ENCODE results near the gene GPSM1.
"Not testable (repeated sequence)": the region's sequence is repeated elsewhere in the genome, so short reads cannot be mapped to it uniquely, and the experiment has no call there.

The GPSM1 gene

DNA sequence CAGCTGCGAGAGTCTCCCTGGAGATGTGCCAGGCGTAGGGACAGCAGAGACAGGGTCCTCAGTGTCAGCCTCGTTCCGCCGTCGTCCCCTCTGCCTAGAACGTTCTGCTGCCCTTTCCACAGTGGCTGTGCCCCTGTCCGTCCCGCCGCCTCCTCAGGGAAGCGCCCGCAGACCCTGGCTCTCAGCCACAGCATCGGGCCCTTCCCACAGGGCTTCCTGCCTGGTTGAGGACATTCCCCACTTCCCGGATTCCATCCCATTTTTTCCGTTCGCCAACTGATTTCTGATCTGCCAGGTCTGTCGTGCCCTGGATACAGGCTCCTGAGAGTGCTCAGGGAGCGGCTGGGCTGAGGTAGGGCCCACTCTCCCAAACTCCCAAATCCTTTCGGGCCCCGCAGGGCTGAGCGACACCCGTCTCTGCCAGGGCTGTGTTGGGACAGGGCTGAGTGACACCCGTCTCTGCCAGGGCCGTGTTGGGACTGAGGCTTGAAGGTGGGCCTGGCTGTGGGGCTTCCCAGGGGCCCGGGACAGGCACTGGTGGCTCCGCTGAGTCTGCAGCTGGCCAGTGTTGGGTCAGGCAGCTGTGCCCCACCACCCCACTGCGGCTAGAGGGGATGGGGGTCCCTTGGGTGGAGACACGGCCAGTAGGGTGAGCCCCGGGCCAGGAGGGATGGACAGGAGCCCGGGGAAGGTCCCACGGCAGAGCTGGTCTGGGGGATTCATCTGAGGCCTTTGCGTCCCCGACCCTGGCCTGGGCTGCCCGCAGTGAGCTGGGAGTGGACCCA is 20.3 kb downstream of the GPSM1 start:
- H3K27me3 ChIP-seq (ENCODE audit: insufficient read depth, low read depth): peaks cover 79% of the 10 kb centered on the region
- no peaks in the 10 kb centered on the region for H3K79me2 ChIP-seq (ENCODE audit: insufficient read depth, low read depth)
- no peaks in the 10 kb centered on the region for H4K20me1 ChIP-seq (ENCODE audit: insufficient read depth)
- H2AFZ ChIP-seq (ENCODE audit: low read depth): no peak overlapping the region
- H3K27ac ChIP-seq: no peak overlapping the region
- TF ChIP-seq, protein P1, sequence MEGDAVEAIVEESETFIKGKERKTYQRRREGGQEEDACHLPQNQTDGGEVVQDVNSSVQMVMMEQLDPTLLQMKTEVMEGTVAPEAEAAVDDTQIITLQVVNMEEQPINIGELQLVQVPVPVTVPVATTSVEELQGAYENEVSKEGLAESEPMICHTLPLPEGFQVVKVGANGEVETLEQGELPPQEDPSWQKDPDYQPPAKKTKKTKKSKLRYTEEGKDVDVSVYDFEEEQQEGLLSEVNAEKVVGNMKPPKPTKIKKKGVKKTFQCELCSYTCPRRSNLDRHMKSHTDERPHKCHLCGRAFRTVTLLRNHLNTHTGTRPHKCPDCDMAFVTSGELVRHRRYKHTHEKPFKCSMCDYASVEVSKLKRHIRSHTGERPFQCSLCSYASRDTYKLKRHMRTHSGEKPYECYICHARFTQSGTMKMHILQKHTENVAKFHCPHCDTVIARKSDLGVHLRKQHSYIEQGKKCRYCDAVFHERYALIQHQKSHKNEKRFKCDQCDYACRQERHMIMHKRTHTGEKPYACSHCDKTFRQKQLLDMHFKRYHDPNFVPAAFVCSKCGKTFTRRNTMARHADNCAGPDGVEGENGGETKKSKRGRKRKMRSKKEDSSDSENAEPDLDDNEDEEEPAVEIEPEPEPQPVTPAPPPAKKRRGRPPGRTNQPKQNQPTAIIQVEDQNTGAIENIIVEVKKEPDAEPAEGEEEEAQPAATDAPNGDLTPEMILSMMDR (conservative IDR thresholded peaks at IDR 0.05; ENCODE audit: low read depth, low read length): no peak
- no peak overlapping the region for H3K9ac ChIP-seq
- H3K4me3 ChIP-seq (IDR thresholded peaks at IDR 0.05; ENCODE audit: insufficient read depth, low read depth, low read length): no peak overlapping the region
- H3K4me1 ChIP-seq (ENCODE audit: low read depth, poor library complexity, severe bottlenecking): no peaks in the 10 kb centered on the region
- H3K4me2 ChIP-seq: no peak overlapping the region
- H3K36me3 ChIP-seq (ENCODE audit: insufficient read depth): no peaks in the 10 kb centered on the region

DNA sequence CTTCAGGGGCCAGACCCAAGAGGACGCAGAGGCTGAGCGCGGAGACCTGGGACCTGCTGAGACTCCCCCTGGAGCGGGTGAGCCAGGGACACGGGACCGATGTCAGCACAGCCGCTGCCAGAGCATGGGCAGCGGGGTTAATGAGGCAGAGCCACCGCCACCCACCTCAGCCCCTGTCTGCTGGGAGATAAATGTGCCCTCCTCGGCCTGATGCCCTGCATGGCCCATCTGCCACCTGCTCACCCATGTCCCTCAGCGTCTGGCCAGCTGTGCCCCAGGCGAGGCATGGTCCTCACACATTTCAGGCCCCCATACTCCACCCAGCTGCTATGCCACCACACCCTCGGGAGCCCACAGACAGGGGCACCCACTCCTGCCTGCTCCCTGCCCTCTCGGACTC is 21.4 kb downstream of the GPSM1 start:
- H3K36me3 ChIP-seq (ENCODE audit: insufficient read depth): no peaks in the 10 kb centered on the region
- H3K9ac ChIP-seq: no peak overlapping the region
- no peaks in the 10 kb centered on the region for H4K20me1 ChIP-seq (ENCODE audit: insufficient read depth)
- H3K27ac ChIP-seq: no peak overlapping the region
- peaks cover 86% of the 10 kb centered on the region for H3K27me3 ChIP-seq (ENCODE audit: insufficient read depth, low read depth)
- no peaks in the 10 kb centered on the region for H3K79me2 ChIP-seq (ENCODE audit: insufficient read depth, low read depth)
- H3K4me3 ChIP-seq (IDR thresholded peaks at IDR 0.05; ENCODE audit: insufficient read depth, low read depth, low read length): no peak overlapping the region
- no peak overlapping the region for H2AFZ ChIP-seq (ENCODE audit: low read depth)
- H3K4me2 ChIP-seq: no peak overlapping the region
- H3K4me1 ChIP-seq (ENCODE audit: low read depth, poor library complexity, severe bottlenecking): no peaks in the 10 kb centered on the region
- TF ChIP-seq, protein P1 (conservative IDR thresholded peaks at IDR 0.05; ENCODE audit: low read depth, low read length): no peak

DNA sequence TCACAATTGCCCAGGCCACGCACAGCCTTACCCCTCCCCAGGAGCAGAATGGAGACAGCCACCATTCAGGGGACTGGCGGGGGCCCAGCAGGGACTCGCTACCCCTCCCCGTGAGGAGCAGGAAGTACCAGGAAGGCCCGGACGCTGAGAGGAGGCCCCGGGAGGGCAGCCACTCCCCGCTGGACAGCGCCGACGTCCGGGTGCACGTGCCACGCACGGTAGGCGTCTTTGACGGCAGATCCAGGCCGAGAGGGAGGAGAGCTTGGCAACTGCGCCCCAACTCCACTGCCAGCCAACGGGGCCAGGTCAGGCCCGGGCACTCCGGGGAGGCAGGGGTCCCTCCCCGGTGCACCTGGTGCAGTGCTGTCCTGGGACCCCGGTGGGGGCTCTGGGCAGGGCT is 22.2 kb downstream of the GPSM1 start:
- Histone ChIP-seq H3K27me3 (ENCODE audit: insufficient read depth, low read depth) (peaks cover 91% of the 10 kb centered on the region), H3K4me2 (no peak overlapping the region), H3K79me2 (ENCODE audit: insufficient read depth, low read depth) (no peaks in the 10 kb centered on the region), H3K4me3 (IDR thresholded peaks at IDR 0.05; ENCODE audit: insufficient read depth, low read depth, low read length) (no peak overlapping the region), H4K20me1 (ENCODE audit: insufficient read depth) (no peaks in the 10 kb centered on the region), H3K27ac (no peak overlapping the region), H3K9ac (no peak overlapping the region), H2AFZ (ENCODE audit: low read depth) (no peak overlapping the region), H3K4me1 (ENCODE audit: low read depth, poor library complexity, severe bottlenecking) (no peaks in the 10 kb centered on the region), H3K36me3 (ENCODE audit: insufficient read depth) (no peaks in the 10 kb centered on the region)
- TF ChIP-seq, protein P1 (conservative IDR thresholded peaks at IDR 0.05; ENCODE audit: low read depth, low read length): no peak

DNA sequence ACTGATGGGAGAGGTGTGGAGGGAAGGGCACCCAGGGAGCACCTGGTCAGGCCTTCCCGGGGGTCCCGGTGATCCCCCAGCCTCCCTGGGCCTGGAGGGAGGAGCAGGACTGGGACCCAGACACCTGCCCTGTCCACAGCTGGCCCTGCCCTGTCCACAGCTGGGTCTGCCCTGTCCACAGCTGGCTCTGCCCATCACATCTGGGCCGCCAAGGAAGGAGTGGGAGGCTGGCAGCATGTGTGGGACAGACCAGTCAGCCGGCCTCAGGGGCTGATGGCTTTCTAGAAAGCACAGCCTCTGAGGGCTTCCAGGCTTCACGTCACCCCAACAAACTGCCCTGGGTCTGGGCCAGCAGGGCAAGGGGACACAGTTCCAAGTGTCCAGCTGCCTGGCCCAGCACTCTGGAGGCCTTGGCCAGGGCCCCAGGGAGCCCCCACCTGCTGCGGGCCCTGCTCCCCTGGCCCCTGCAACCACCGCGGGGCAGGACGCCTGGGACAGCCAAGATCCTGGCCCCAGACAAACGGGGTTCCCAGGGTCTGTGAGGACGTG is 24.0 kb downstream of the GPSM1 start:
- Histone ChIP-seq H3K27me3 (ENCODE audit: insufficient read depth, low read depth) (peaks cover 85% of the 10 kb centered on the region), H3K4me2 (no peak overlapping the region), H3K4me3 (IDR thresholded peaks at IDR 0.05; ENCODE audit: insufficient read depth, low read depth, low read length) (no peak overlapping the region), H3K27ac (no peak overlapping the region), H3K79me2 (ENCODE audit: insufficient read depth, low read depth) (no peaks in the 10 kb centered on the region), H2AFZ (ENCODE audit: low read depth) (no peak overlapping the region), H3K36me3 (ENCODE audit: insufficient read depth) (no peaks in the 10 kb centered on the region), H3K4me1 (ENCODE audit: low read depth, poor library complexity, severe bottlenecking) (no peaks in the 10 kb centered on the region), H4K20me1 (ENCODE audit: insufficient read depth) (no peaks in the 10 kb centered on the region), H3K9ac (no peak overlapping the region)
- TF ChIP-seq, protein P1 (conservative IDR thresholded peaks at IDR 0.05; ENCODE audit: low read depth, low read length): no peak

DNA sequence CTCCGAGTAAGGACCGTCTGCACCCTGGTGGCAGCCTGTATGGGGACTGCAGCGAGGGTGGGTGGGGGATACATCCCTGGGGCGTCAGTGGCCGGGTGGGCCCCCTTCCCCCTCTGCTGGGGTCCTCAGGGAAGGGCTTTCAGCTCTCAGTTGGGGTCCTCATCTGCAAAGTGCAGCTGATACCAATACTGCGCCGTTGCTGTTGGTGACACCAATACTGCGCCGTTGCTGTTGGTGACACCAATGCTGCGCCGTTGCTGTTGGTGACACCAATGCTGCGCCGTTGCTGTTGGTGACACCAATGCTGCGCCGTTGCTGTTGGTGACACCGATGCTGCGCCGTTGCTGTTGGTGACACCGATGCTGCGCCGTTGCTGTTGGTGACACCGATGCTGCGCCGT is 24.5 kb downstream of the GPSM1 start:
- peaks cover 85% of the 10 kb centered on the region for H3K27me3 ChIP-seq (ENCODE audit: insufficient read depth, low read depth)
- H3K9ac ChIP-seq; H3K36me3 ChIP-seq (ENCODE audit: insufficient read depth); H3K4me3 ChIP-seq (IDR thresholded peaks at IDR 0.05; ENCODE audit: insufficient read depth, low read depth, low read length); H2AFZ ChIP-seq (ENCODE audit: low read depth); H4K20me1 ChIP-seq (ENCODE audit: insufficient read depth); H3K27ac ChIP-seq; H3K79me2 ChIP-seq (ENCODE audit: insufficient read depth, low read depth); H3K4me1 ChIP-seq (ENCODE audit: low read depth, poor library complexity, severe bottlenecking); H3K4me2 ChIP-seq: not testable (repeated sequence)

Measured in KMS-11 (cell line).